GM13976 (cell line): Measurements from ENCODE around the gene RPS6KL1.

Experiments
- DNase-seq: peaks from one replicate; pipeline ENCODE4 v3.0.0; 2012; ENCODE audit warnings: low spot score
- CTCF ChIP-seq: IDR thresholded peaks from 2 replicates; pipeline ENCODE4 v1.5.1; 2012; ENCODE audit warnings: borderline replicate concordance, mild to moderate bottlenecking; ENCODE audit not compliant: insufficient read depth; ENCODE audit errors: extremely low read depth, missing control alignments, control extremely low read depth
- in situ Hi-C: fragments of 300-500 bp; cut with MboI; formaldehyde crosslinking; loops from one replicate; pipeline ENCODE4 v1.12.0; 2022; ENCODE audit warnings: low sequenced_read_pairs, mixed read lengths, inconsistent platforms; ENCODE audit not compliant: unreplicated experiment

The RPS6KL1 gene

GRCh38 chr14:74956027-74956279 lies 32.9 kb upstream of the RPS6KL1 start:
- no peak for DNase-seq
- in situ Hi-C loops, result no loop called here
- TF ChIP-seq CTCF, result no peak

DNA sequence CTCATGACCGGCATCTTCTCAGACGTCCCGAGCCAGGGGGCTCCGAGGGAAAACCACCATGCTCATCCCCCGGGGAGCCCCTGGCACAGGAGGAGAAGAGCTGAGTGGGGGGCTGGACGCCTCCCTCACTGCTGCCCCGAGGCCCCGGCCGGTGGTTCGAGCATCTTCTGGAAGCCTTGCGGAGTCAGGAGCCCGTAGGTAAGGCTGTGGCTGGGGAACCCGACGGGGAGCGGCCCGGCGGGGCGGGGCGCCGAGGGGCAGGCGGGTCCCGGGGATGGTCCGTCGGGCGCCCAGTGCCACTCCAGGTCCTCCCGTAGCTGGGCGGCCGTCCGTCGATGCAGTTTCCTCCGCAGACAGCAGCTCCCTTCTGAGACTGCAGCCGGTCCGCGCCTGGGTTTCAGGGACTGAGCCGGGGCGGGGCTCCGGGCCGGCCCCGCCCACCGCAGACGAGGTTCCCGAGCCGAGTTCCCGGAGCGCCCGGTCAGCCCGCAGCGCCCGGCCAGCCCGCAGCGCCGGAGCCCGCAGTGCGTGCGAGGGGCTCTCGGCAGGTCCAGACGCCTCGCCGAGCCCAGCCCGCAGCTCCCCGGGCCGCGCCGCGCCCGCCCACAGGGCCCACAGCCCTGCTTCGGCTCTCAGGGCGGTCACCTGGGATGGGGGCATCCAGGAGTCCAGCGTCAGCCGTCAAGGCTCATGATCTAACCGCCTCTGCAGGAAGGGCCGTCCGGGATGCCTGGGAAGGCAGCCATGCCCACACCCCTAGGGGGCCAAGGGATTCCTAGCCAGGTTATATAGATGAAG lies 32.4 kb upstream of the RPS6KL1 start, which contains the start of gene PGF:
PGF (minus strand) TSS at position 369 of the 798 bp plus-strand sequence; CDS start at position 14, 355 bp downstream.
- DNase-seq, result peak; percentile 75
- no peak for TF ChIP-seq CTCF
- in situ Hi-C loops, result no loop called here

- in situ Hi-C loops, result no loop called here
- TF ChIP-seq CTCF, result no peak
- DNase-seq, result no peak
These were observed 31.8 kb upstream of the RPS6KL1 start for GRCh38 chr14:74954947-74955228.

GRCh38 chr14:74954232-74954946 lies 31.3 kb upstream of the RPS6KL1 start:
- no peak for DNase-seq
- in situ Hi-C loops, result no loop called here
- TF ChIP-seq CTCF, result no peak

DNA sequence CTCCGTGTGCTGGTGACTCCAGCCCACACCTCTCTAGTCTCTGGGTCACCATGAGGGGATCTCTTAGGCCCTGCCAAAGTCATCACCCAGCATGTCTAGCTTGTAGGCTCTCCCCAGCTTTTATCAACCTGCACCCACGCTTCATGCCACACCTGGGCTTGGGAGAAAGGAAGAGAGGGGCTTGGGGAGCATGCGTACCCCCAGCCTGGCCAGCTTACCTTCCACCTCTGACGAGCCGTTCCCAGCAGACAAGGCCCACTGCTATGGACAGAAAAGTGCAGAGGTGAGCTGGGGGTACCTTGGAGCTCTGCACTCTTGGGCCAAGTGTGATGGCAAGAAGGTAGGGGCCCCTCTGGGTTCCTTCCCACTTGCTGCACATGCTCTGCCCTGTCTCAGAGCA lies 30.6 kb upstream of the RPS6KL1 start:
- TF ChIP-seq CTCF, result no peak
- DNase-seq, result no peak

GRCh38 chr14:74952697-74953484 lies 29.8 kb upstream of the RPS6KL1 start:
- DNase-seq, result no peak
- in situ Hi-C loops, result no loop called here
- no peak for TF ChIP-seq CTCF

More for the DNA sequence above, 30.6 kb upstream of the RPS6KL1 start:
- in situ Hi-C loops, result no loop called here
